Measurements from ENCODE around the gene SPAG9. TPM values are rescaled to one million over a fixed set of nuclear protein-coding genes. Genes with fewer than 3 reads are reported as not detected.

SPAG9 gene, protein sequence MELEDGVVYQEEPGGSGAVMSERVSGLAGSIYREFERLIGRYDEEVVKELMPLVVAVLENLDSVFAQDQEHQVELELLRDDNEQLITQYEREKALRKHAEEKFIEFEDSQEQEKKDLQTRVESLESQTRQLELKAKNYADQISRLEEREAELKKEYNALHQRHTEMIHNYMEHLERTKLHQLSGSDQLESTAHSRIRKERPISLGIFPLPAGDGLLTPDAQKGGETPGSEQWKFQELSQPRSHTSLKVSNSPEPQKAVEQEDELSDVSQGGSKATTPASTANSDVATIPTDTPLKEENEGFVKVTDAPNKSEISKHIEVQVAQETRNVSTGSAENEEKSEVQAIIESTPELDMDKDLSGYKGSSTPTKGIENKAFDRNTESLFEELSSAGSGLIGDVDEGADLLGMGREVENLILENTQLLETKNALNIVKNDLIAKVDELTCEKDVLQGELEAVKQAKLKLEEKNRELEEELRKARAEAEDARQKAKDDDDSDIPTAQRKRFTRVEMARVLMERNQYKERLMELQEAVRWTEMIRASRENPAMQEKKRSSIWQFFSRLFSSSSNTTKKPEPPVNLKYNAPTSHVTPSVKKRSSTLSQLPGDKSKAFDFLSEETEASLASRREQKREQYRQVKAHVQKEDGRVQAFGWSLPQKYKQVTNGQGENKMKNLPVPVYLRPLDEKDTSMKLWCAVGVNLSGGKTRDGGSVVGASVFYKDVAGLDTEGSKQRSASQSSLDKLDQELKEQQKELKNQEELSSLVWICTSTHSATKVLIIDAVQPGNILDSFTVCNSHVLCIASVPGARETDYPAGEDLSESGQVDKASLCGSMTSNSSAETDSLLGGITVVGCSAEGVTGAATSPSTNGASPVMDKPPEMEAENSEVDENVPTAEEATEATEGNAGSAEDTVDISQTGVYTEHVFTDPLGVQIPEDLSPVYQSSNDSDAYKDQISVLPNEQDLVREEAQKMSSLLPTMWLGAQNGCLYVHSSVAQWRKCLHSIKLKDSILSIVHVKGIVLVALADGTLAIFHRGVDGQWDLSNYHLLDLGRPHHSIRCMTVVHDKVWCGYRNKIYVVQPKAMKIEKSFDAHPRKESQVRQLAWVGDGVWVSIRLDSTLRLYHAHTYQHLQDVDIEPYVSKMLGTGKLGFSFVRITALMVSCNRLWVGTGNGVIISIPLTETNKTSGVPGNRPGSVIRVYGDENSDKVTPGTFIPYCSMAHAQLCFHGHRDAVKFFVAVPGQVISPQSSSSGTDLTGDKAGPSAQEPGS (N-terminal part only)
- 18.7 and 28.9 TPM in 2 replicates for polyA plus RNA-seq (2011; rRNA removed)
- polyA minus RNA-seq (2011; rRNA and poly(A)+ RNA removed): 33.6 and 35.7 TPM in 2 replicates

- TF ChIP-seq CTCF (IDR thresholded peaks at IDR 0.05; ENCODE audit: insufficient read depth, low read depth, low read length): no peak
- peak; percentile 80 for DNase-seq (ENCODE audit: low read depth)
- no peaks in the 10 kb centered on the region for H3K36me3 ChIP-seq (ENCODE audit: control insufficient read depth, insufficient read depth, low read length)
- CTCF ChIA-PET: interaction anchor here (1.4 to 1.5 kb wide), 4 partner anchors 15 to 32 kb away, joined by 3 to 6 read pairs (median 6); partner anchors contain the start of gene NME1
- POLR2A ChIA-PET: no interaction called here
- peak within 1 kb of the TSS; percentile 97 for H3K4me3 ChIP-seq (ENCODE audit: low read depth, low read length)
- no peaks in the 10 kb centered on the region for H3K27me3 ChIP-seq (ENCODE audit: control insufficient read depth, insufficient read depth, low read length)
Measured at GRCh38 chr17:51120739-51121619, at the start of gene SPAG9. TSS of gene SPAG9 (minus strand) at chr17:51120868. CDS start at chr17:51120656, 212 bp downstream.

GRCh38 chr17:51169340-51169739 is 48.7 kb upstream of the SPAG9 start:
- H3K36me3 ChIP-seq (ENCODE audit: control insufficient read depth, insufficient read depth, low read length): peaks cover 13% of the 10 kb centered on the region
- no peaks in the 10 kb centered on the region for H3K27me3 ChIP-seq (ENCODE audit: control insufficient read depth, insufficient read depth, low read length)
- no peak for TF ChIP-seq CTCF (IDR thresholded peaks at IDR 0.05; ENCODE audit: insufficient read depth, low read depth, low read length)
- DNase-seq (ENCODE audit: low read depth): no peak
- POLR2A ChIA-PET: no interaction called here
- CTCF ChIA-PET: interaction anchor here (0.9 kb wide), 1 partner anchor 167 kb away, joined by 3 read pairs; no protein-coding TSS in a partner anchor
- no peak overlapping the region for H3K4me3 ChIP-seq (ENCODE audit: low read depth, low read length)

- CTCF ChIA-PET: interaction anchor here (0.9 to 1.1 kb wide), 2 partner anchors 12 to 24 kb away, joined by 3 to 4 read pairs; no protein-coding TSS in a partner anchor
- POLR2A ChIA-PET: no interaction called here
- DNase-seq (ENCODE audit: low read depth): no peak
- peak overlapping the region; percentile 90 for H3K4me3 ChIP-seq (ENCODE audit: low read depth, low read length)
- peaks cover 13% of the 10 kb centered on the region for H3K36me3 ChIP-seq (ENCODE audit: control insufficient read depth, insufficient read depth, low read length)
- peak; percentile 89 for TF ChIP-seq CTCF (IDR thresholded peaks at IDR 0.05; ENCODE audit: insufficient read depth, low read depth, low read length)
- H3K27me3 ChIP-seq (ENCODE audit: control insufficient read depth, insufficient read depth, low read length): no peaks in the 10 kb centered on the region
Measured at GRCh38 chr17:51166987-51167931, 46.6 kb upstream of the SPAG9 start.
